ENCODE results near the gene HOMER2.
"Not testable (repeated sequence)": the region's sequence is repeated elsewhere in the genome, so short reads cannot be mapped to it uniquely, and the experiment has no call there.

HOMER2 gene

DNA sequence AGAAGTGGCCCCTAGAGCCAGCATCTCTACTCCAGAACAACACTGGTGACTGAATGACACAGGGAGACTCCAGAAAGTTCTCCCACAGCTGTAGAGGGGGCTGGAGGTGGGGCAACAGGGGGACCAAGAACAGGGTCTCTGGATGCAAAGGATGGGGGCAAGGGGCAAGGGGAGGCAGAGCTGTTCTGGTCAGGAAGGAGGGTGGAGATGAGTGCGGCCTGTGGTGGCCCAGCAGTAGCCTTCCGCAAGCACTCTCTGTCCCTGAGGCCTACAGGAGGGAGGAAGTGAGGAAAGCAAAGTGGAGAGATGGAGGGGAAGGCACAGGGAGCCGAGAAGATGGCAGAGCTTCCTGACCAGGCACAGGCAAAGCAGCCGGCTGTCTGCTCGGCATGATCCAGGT, 56.5 kb downstream of the HOMER2 start:
- H3K4me3 ChIP-seq (replicated peaks; ENCODE audit: insufficient read depth, low read length) = no peak overlapping the region
- DNase-seq (ENCODE audit: low read depth in 1 of 2, low spot score in 1 of 2) = no peak
- no peaks in the 10 kb centered on the region for H3K27me3 ChIP-seq (ENCODE audit: insufficient read depth, poor library complexity, severe bottlenecking)
- no peak overlapping the region for H3K27ac ChIP-seq (replicated peaks)
- TF ChIP-seq SPI1 (IDR thresholded peaks at IDR 0.05; ENCODE audit: borderline replicate concordance, low read depth) (no peak), POLR2AphosphoS5 (IDR thresholded peaks at IDR 0.05; ENCODE audit: low read depth) (no peak), GABPA (IDR thresholded peaks at IDR 0.05; ENCODE audit: low read depth) (no peak)
- TF ChIP-seq, protein P1, sequence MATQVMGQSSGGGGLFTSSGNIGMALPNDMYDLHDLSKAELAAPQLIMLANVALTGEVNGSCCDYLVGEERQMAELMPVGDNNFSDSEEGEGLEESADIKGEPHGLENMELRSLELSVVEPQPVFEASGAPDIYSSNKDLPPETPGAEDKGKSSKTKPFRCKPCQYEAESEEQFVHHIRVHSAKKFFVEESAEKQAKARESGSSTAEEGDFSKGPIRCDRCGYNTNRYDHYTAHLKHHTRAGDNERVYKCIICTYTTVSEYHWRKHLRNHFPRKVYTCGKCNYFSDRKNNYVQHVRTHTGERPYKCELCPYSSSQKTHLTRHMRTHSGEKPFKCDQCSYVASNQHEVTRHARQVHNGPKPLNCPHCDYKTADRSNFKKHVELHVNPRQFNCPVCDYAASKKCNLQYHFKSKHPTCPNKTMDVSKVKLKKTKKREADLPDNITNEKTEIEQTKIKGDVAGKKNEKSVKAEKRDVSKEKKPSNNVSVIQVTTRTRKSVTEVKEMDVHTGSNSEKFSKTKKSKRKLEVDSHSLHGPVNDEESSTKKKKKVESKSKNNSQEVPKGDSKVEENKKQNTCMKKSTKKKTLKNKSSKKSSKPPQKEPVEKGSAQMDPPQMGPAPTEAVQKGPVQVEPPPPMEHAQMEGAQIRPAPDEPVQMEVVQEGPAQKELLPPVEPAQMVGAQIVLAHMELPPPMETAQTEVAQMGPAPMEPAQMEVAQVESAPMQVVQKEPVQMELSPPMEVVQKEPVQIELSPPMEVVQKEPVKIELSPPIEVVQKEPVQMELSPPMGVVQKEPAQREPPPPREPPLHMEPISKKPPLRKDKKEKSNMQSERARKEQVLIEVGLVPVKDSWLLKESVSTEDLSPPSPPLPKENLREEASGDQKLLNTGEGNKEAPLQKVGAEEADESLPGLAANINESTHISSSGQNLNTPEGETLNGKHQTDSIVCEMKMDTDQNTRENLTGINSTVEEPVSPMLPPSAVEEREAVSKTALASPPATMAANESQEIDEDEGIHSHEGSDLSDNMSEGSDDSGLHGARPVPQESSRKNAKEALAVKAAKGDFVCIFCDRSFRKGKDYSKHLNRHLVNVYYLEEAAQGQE (IDR thresholded peaks at IDR 0.05; ENCODE audit: insufficient replicate concordance, low read depth) = no peak
- TF ChIP-seq, protein P2, sequence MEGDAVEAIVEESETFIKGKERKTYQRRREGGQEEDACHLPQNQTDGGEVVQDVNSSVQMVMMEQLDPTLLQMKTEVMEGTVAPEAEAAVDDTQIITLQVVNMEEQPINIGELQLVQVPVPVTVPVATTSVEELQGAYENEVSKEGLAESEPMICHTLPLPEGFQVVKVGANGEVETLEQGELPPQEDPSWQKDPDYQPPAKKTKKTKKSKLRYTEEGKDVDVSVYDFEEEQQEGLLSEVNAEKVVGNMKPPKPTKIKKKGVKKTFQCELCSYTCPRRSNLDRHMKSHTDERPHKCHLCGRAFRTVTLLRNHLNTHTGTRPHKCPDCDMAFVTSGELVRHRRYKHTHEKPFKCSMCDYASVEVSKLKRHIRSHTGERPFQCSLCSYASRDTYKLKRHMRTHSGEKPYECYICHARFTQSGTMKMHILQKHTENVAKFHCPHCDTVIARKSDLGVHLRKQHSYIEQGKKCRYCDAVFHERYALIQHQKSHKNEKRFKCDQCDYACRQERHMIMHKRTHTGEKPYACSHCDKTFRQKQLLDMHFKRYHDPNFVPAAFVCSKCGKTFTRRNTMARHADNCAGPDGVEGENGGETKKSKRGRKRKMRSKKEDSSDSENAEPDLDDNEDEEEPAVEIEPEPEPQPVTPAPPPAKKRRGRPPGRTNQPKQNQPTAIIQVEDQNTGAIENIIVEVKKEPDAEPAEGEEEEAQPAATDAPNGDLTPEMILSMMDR (IDR thresholded peaks at IDR 0.05; ENCODE audit: insufficient read depth, low read length) = no peak

DNA sequence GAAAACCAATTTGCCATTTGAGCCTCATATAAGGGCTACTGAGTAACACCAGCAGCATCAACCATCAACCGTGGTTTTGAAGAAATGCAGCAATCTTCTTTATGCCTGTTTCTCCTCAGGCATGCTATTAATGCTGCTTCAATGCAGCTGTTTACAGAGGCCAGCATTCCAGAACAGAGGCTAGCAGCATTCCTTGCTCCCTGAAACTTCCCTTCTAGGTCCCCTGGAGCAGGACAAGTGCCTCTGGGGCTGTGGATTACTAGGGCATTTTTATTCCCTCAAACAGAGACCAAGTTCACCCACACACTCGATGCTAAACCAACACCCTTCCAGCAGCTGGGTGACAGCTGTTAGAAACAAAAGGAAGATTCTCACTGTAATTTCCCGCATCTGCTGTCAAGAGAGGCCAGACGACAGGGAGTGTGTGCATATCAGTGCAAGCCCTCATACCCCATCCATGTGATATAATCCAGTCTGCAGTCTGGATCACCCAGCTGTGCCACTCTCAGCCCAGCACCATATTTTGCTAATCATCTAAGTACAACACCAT, 57.5 kb downstream of the HOMER2 start:
- TF ChIP-seq, protein P1 (IDR thresholded peaks at IDR 0.05; ENCODE audit: insufficient replicate concordance, low read depth) = no peak
- TF ChIP-seq POLR2AphosphoS5 (IDR thresholded peaks at IDR 0.05; ENCODE audit: low read depth) (no peak), SPI1 (IDR thresholded peaks at IDR 0.05; ENCODE audit: borderline replicate concordance, low read depth) (no peak), GABPA (IDR thresholded peaks at IDR 0.05; ENCODE audit: low read depth) (no peak)
- TF ChIP-seq, protein P2 (IDR thresholded peaks at IDR 0.05; ENCODE audit: insufficient read depth, low read length) = no peak
- Histone ChIP-seq H3K4me3 (replicated peaks; ENCODE audit: insufficient read depth, low read length) (no peak overlapping the region), H3K27ac (replicated peaks) (no peak overlapping the region), H3K27me3 (ENCODE audit: insufficient read depth, poor library complexity, severe bottlenecking) (no peaks in the 10 kb centered on the region)
- no peak for DNase-seq (ENCODE audit: low read depth in 1 of 2, low spot score in 1 of 2)

DNA sequence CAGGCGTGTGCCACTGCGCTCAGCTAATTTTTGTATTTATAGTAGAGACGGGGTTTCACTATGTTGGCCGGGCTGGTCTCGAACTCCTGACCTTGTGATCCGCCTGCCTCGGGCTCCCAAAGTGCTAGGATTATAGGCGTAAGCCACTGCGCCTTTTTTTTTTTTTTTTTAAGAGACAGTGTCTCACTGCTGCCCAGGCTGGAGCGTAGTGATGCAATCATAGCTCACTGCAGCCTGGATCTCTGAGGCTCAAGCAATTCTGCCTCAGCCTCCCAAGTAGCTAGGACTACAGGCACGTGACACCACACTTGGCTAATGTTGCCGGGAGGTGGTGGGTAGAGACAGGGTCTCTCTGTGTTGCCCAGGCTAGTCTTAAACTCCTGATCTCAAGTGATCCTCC, 59.0 kb downstream of the HOMER2 start:
- not testable (repeated sequence) for H3K4me3 ChIP-seq (replicated peaks; ENCODE audit: insufficient read depth, low read length); H3K27me3 ChIP-seq (ENCODE audit: insufficient read depth, poor library complexity, severe bottlenecking); H3K27ac ChIP-seq (replicated peaks); DNase-seq (ENCODE audit: low read depth in 1 of 2, low spot score in 1 of 2)

DNA sequence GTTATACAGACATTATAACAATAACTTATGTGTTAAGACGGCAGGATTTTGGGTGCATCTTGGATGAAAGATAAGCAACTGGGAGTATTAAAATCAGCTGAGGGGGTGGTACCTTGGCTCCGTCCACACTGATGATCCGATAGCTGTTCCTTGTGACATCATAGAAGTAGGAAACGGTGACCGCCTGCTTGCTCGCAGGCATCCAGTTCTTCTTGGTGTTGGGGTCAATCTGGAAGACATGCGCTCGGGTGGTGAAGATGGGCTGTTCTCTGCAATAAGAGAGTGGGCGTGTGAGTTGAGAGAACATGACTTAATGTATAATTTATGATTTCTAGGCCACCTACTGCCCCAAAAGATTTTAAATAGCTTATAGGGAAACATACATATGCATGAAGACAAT, 59.9 kb downstream of the HOMER2 start:
- Histone ChIP-seq H3K4me3 (replicated peaks; ENCODE audit: insufficient read depth, low read length) (no peak overlapping the region), H3K27ac (replicated peaks) (no peak overlapping the region), H3K27me3 (ENCODE audit: insufficient read depth, poor library complexity, severe bottlenecking) (no peaks in the 10 kb centered on the region)
- TF ChIP-seq, protein P2 (IDR thresholded peaks at IDR 0.05; ENCODE audit: insufficient read depth, low read length) = no peak
- TF ChIP-seq POLR2AphosphoS5 (IDR thresholded peaks at IDR 0.05; ENCODE audit: low read depth) = no peak
- TF ChIP-seq GABPA (IDR thresholded peaks at IDR 0.05; ENCODE audit: low read depth) = no peak
- no peak for TF ChIP-seq SPI1 (IDR thresholded peaks at IDR 0.05; ENCODE audit: borderline replicate concordance, low read depth)
- TF ChIP-seq, protein P1 (IDR thresholded peaks at IDR 0.05; ENCODE audit: insufficient replicate concordance, low read depth) = no peak
- DNase-seq (ENCODE audit: low read depth in 1 of 2, low spot score in 1 of 2) = no peak

Data from HL-60 (cell line).